ENCODE measurements around the gene CD81. TPM values are rescaled to one million over a fixed set of nuclear protein-coding genes. Genes with fewer than 3 reads are reported as not detected.

The CD81 gene
- total and polyA plus RNA-seq, 4 donors: 412 to 708 (median 642) TPM

GRCh38 chr11:2347308-2347830 lies 29.7 kb upstream of the CD81 start:
- ATAC-seq (ENCODE audit: insufficient read depth, low FRiP score) (no peak), DNase-seq (no peak)
- Histone ChIP-seq H3K27ac (ENCODE audit: low read depth in 1 of 2, low read length in 1 of 2) (no peak overlapping the region), H3K36me3 (ENCODE audit: control insufficient read depth in 4 of 4, insufficient read depth in 4 of 4, low read length in 4 of 4) (no peaks in the 10 kb centered on the region), H3K9ac (ENCODE audit: insufficient read depth in 1 of 2, low read length in 2 of 2) (no peak overlapping the region), H3K27me3 (ENCODE audit: control insufficient read depth in 3 of 3, insufficient read depth in 3 of 3, low read length in 2 of 3) (no peaks in the 10 kb centered on the region), H3K4me1 (ENCODE audit: control insufficient read depth in 5 of 5, insufficient read depth in 5 of 5, low read length in 5 of 5) (no peaks in the 10 kb centered on the region), H3K9me3 (ENCODE audit: control insufficient read depth in 4 of 4, insufficient read depth in 3 of 4, low read length in 3 of 4) (peaks cover 0 to 8% (median 0%) of the 10 kb centered on the region in 4 donors), H3K4me3 (no peak overlapping the region)
- WGBS, 2 donors: 82 to 95% methylated on average over 9 of the region's 9 CpGs
- no peak for TF ChIP-seq CTCF (IDR thresholded peaks at IDR 0.05; ENCODE audit: control extremely low read depth, extremely low read depth)

GRCh38 chr11:2348986-2349385 lies 28.1 kb upstream of the CD81 start:
- H3K36me3 ChIP-seq (ENCODE audit: control insufficient read depth in 4 of 4, insufficient read depth in 4 of 4, low read length in 4 of 4): no peaks in the 10 kb centered on the region
- TF ChIP-seq CTCF (IDR thresholded peaks at IDR 0.05; ENCODE audit: control extremely low read depth, extremely low read depth): no peak
- ATAC-seq (ENCODE audit: insufficient read depth, low FRiP score): no peak

GRCh38 chr11:2351701-2352100 lies 25.4 kb upstream of the CD81 start:
- WGBS, 2 donors: 89 to 91% methylated on average over 3 of the region's 3 CpGs
- no peak for DNase-seq

More at GRCh38 chr11:2348986-2349385, 28.1 kb upstream of the CD81 start:
- H3K9ac ChIP-seq (ENCODE audit: insufficient read depth in 1 of 2, low read length in 2 of 2): no peak overlapping the region
- H3K9me3 ChIP-seq (ENCODE audit: control insufficient read depth in 4 of 4, insufficient read depth in 3 of 4, low read length in 3 of 4): peaks cover 0 to 8% (median 0%) of the 10 kb centered on the region in 4 donors
- no peaks in the 10 kb centered on the region for H3K27me3 ChIP-seq (ENCODE audit: control insufficient read depth in 3 of 3, insufficient read depth in 3 of 3, low read length in 2 of 3)
- no peak overlapping the region for H3K4me3 ChIP-seq
- WGBS, 2 donors: 92 to 98% methylated on average over 1 of the region's 1 CpG
- no peaks in the 10 kb centered on the region for H3K4me1 ChIP-seq (ENCODE audit: control insufficient read depth in 5 of 5, insufficient read depth in 5 of 5, low read length in 5 of 5)
- H3K27ac ChIP-seq (ENCODE audit: low read depth in 1 of 2, low read length in 1 of 2): no peak overlapping the region
- no peak for DNase-seq

More at GRCh38 chr11:2351701-2352100, 25.4 kb upstream of the CD81 start:
- no peak overlapping the region for H3K27ac ChIP-seq (ENCODE audit: low read depth in 1 of 2, low read length in 1 of 2)
- TF ChIP-seq CTCF (IDR thresholded peaks at IDR 0.05; ENCODE audit: control extremely low read depth, extremely low read depth): no peak
- H3K27me3 ChIP-seq (ENCODE audit: control insufficient read depth in 3 of 3, insufficient read depth in 3 of 3, low read length in 2 of 3): no peaks in the 10 kb centered on the region
- no peaks in the 10 kb centered on the region for H3K4me1 ChIP-seq (ENCODE audit: control insufficient read depth in 5 of 5, insufficient read depth in 5 of 5, low read length in 5 of 5)
- no peak for ATAC-seq (ENCODE audit: insufficient read depth, low FRiP score)
- H3K36me3 ChIP-seq (ENCODE audit: control insufficient read depth in 4 of 4, insufficient read depth in 4 of 4, low read length in 4 of 4): no peaks in the 10 kb centered on the region
- no peak overlapping the region for H3K9ac ChIP-seq (ENCODE audit: insufficient read depth in 1 of 2, low read length in 2 of 2)
- no peak overlapping the region for H3K4me3 ChIP-seq
- peaks cover 0 to 8% (median 0%) of the 10 kb centered on the region in 4 donors for H3K9me3 ChIP-seq (ENCODE audit: control insufficient read depth in 4 of 4, insufficient read depth in 3 of 4, low read length in 3 of 4)

Measured in lung (tissue), 12 donors.